Measurements from ENCODE around the gene SDHA.
"Not testable (repeated sequence)": the region's sequence is repeated elsewhere in the genome, so short reads cannot be mapped to it uniquely, and the experiment has no call there.

- not testable (repeated sequence) for TF ChIP-seq POLR2AphosphoS5 (IDR thresholded peaks at IDR 0.05; ENCODE audit: low read depth, low read length); CTCF (IDR thresholded peaks at IDR 0.05 in 2 of 3, conservative IDR thresholded peaks at IDR 0.05 in 1 of 3; ENCODE audit: borderline replicate concordance in 1 of 3, insufficient read depth in 1 of 3, low read depth in 2 of 3, low read length in 2 of 3); EZH2 (IDR thresholded peaks at IDR 0.05); SRF (IDR thresholded peaks at IDR 0.05; ENCODE audit: low read depth); POLR2A (IDR thresholded peaks at IDR 0.05; ENCODE audit: borderline replicate concordance, extremely low read depth, insufficient read depth, insufficient read length); ZBTB33 (IDR thresholded peaks at IDR 0.05; ENCODE audit: extremely low read depth, insufficient replicate concordance, low read length); FOSL1 (IDR thresholded peaks at IDR 0.05; ENCODE audit: low read depth); REST (IDR thresholded peaks at IDR 0.05; ENCODE audit: low read depth); ZNF274 (IDR thresholded peaks at IDR 0.05; ENCODE audit: low read depth, low read length); RAD21 (IDR thresholded peaks at IDR 0.05; ENCODE audit: low read depth); JUND (IDR thresholded peaks at IDR 0.05)
Observed at GRCh38 chr5:250396-250795, 32.3 kb downstream of the SDHA start.

Measured in HCT116 (cell line).